NCI-H82 (cell line): ENCODE data around the gene VKORC1.

Source experiments
- DNase-seq: peaks from one replicate; lab custom pipeline; 2025; lab: John Stamatoyannopoulos, UW

Gene VKORC1

DNA sequence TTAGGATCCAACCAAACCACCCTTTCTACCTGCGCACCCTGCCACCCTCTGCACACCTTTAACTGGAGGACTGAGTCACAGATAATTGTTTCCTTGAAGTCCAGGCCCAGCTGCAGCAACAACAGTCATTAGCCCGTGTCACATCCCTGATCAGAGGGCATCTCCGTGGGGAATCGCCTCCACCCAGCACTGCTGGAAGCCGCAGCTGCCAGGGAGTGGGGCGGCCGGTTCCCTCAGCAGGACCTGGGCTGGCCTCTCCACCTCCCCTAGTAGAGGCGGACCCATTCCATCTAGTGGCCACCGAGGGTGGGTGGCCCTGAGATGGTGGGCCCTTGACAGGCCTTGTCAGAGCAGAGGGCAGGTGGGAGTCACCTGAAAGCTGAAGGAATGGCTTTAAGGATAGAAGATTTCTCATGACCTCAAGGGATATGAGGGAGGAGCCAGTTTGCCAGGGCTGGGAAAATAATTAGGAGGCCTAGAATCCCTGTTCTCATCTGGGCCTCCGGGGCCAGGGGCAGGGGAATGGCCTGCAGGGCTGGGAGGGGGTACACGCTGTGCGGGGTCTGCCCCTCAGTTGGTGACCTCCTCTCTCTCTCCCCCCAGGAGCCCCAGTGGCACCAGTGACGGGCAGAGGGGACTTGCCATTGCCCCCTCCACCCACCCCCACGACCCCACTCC is 12.1 kb downstream of the VKORC1 start:
- no peak for DNase-seq

DNA sequence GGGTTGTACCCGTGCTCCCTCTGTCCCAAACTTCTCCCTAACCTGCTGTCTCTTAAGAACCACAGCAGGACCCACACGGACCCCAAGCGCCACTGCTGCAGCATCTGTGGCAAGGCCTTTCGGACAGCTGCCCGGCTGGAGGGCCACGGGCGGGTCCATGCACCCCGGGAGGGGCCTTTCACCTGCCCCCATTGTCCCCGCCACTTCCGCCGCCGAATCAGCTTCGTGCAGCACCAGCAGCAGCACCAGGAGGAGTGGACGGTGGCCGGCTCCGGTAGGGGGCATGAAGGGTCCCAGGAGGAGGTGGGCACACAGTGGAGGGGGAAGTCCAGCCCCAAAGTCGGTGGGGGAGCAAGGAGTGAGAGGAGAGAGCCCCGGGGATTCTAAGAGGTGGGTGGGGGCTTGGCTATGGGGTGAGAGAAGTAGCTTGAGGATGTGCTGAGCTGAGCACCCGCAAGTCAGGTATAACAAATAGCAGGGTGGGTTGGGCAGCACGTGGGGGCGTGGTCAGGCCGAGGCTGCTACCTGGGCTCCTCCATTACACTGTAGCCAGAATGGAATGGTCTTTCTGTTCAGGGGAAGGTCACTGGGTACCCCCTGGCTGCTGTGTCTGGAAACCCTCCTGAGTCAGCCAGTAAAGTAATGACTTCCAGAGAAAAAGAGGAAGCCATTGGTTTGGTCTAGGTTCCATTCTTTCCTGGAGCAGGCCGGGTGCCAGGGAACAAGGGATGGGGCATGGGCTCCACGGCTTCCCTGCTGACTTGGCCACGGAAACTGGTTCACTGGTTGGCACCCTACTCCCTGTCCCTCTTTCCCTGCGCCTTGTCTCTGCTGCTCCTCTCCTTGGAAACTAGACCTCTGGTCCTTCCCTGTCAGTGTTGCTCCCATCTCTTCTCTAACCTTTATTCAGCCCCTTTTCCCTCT is 12.9 kb downstream of the VKORC1 start:
- no peak for DNase-seq

- no peak for DNase-seq
Measured at GRCh38 chr16:31080756-31081419, 13.7 kb downstream of the VKORC1 start.

- DNase-seq = no peak
Measured at GRCh38 chr16:31080035-31080629, 14.5 kb downstream of the VKORC1 start.

GRCh38 chr16:31079342-31079944 is 15.2 kb downstream of the VKORC1 start:
- no peak for DNase-seq

DNA sequence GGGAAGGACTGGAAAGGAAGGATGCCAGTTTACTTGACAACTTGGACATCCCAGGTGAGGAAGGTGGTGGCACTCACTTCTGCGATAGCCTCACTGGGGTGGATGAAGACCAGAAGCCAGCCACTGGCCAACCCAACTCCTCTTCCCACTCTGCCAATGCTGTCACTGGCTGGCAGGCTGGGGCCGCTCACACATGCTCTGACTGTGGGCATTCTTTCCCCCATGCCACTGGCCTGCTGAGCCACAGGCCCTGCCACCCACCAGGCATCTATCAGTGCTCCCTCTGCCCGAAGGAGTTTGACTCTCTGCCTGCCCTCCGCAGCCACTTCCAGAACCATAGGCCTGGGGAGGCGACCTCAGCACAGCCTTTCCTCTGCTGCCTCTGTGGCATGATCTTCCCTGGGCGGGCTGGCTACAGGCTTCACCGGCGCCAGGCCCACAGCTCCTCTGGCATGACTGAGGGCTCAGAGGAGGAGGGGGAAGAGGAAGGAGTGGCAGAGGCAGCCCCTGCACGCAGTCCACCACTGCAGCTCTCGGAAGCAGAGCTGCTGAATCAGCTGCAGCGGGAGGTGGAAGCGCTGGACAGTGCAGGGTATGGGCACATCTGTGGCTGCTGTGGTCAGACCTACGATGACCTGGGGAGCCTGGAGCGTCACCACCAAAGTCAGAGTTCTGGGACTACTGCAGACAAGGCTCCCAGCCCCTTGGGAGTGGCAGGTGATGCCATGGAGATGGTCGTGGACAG is 15.8 kb downstream of the VKORC1 start:
- no peak for DNase-seq

- DNase-seq = no peak
Measured at GRCh38 chr16:31077592-31078396, 16.8 kb downstream of the VKORC1 start.

- no peak for DNase-seq
Measured at GRCh38 chr16:31077024-31077423, 17.6 kb downstream of the VKORC1 start.

DNA sequence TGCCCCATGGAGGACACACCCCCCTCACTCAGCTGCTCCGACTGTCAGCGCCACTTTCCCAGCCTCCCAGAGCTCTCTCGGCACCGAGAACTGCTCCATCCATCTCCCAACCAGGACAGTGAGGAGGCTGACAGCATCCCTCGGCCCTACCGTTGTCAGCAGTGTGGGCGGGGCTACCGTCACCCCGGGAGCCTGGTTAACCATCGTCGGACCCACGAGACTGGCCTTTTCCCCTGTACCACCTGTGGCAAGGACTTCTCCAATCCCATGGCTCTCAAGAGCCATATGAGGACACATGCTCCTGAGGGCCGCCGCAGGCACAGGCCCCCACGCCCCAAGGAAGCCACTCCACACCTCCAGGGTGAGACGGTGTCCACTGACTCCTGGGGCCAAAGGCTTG is 18.3 kb downstream of the VKORC1 start:
- DNase-seq = no peak

- no peak for DNase-seq
Measured at GRCh38 chr16:31074814-31075183, 19.8 kb downstream of the VKORC1 start.

DNA sequence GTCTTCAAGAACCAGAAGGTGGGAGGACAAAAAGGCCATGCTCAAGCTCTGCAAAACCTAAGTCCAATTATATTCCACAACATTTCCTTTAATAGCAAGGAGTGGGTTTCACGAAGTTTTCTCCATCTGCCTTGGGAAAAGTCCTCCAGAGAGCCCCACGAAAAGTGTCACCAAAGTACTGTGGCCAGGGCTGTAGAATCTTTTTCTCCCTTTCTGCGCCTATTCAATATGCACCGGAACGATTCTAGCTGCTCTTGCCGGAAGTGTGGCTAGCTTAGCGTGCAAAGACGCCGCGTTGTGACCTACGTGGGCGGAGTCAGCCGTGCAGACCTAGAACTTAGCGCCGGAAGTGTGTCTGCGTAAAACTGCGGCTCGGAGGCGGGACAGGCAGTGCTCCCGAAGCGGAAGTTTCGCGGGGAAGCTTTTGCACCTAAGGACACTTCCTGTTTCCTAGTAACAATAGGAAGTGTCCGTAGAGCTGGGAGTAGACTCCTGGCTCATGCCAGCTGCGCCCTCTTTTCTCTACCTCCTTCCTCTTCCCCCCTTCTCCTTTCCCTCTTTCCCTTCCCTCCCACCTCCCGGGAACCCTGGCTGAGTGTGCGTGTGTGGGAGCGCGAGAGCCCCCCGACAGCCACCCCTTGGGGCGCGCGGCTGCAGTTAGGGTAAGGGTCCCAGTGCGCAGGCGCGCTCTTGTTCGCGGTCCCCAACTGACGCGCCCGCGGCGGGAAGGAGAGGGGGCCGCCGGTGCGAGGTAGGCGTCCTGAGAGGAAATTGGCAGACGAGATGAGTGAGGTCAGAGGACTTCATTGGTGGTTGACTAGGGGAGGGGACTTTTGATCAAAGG is 20.4 kb downstream of the VKORC1 start, which contains the start of the genes ZNF646 and ZNF668:
Gene ZNF646 (plus strand): TSS at position 453 of the 844 bp plus-strand sequence. CDS start 1,903 bp downstream, outside the sequence.
Gene ZNF668 (minus strand): TSS at position 271 of the 844 bp plus-strand sequence. CDS start 9,781 bp downstream, outside the sequence.
- DNase-seq = peak; percentile 99

GRCh38 chr16:31073142-31073969 is 21.2 kb downstream of the VKORC1 start:
- peak; percentile 90 for DNase-seq

- peak; percentile 29 for DNase-seq
Measured at GRCh38 chr16:31072540-31073141, 22.0 kb downstream of the VKORC1 start.

DNA sequence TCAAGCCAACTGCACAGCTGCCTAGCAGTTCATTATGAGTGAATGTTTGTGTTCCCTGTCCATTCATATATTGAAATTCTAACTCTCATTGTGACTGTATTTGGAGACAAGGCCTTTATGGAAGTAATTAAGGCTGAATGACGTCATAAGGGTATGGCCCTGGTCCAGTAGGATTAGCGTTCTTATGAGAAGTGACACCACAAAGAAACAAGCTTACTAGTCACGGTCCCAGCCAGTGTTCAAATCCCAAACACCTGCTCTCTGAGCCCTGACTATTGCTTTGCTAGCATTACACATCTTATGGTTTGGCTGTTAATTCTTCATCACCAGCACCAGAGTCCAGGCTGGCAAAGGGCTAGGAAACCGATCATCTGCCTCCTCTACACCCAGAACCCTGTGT is 22.7 kb downstream of the VKORC1 start:
- peak; percentile 72 for DNase-seq

GRCh38 chr16:31067342-31067741 is 27.3 kb downstream of the VKORC1 start:
- no peak for DNase-seq

DNA sequence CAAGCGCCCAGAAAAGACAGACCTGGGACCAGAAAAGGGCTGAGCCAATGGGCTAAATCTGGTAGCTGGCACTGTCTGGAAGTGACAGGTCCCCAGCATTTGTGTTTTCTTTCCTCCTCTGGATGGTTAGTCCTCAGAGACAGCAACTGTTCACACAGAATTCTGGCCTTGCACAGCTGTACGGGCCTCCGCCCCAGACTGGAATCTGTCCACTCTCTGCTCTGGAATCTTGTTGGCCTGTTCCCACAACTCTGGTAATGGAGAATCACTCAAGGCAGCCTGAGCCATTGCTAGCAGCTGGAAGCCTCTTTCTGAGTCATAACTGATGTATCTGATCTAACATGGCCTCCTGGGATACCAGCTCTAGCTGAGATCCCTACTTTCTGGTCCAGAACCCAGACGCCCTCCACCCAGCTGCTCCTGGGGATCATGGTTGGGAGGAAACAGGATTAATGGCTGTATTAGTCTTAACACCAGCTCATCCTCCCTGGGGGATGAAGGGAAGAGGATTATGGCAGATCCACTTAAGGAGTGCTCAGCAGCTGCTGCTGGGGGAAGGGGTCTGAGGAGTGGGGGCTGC is 29.6 kb downstream of the VKORC1 start:
- DNase-seq = peak; percentile 99

DNA sequence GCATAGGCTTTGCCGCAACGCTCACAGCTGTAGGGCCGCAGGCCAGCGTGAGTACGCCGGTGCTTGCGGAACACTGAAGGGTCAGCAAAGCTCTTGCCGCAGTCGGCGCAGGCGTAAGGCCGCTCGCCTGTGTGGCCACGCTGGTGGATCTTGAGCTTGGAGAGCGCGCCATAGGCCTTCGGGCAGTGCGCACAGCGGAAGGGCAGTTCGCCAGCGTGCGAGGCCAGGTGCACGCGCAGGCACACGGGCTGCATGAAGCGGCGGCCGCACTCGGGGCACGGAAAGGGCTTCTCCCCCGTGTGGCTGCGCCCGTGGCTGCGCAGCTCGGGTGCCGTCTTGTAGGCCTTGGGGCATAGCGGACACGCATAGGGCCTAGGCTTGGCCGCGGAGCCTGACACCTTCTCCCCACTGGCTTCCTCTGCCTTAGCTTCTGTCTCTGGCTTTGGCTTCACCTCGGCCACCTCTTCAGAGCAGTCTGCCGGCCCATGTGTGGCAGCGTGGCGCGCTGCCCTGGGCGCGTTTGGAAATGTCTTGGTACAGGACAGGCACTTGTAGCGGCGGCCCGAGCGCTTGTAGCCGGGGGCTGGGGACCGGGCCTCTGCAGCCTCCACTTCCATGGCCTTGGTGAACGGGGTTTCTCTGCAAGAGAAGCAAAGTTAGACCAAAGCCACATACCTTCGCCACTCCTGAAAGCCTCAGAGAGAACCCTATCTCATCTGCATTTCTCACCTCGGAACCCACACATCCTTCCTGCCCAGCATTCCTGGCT is 30.6 kb downstream of the VKORC1 start:
- no peak for DNase-seq
